Osteocyte (in vitro differentiated cells): ENCODE measurements around the gene ANO3. TPM values are rescaled to one million over a fixed set of nuclear protein-coding genes. Genes with fewer than 3 reads are reported as not detected.

Experiments
- DNase-seq: peaks from one replicate; pipeline ENCODE4 v3.0.0; 2021; ENCODE audit warnings: mixed read lengths; ENCODE audit not compliant: unreplicated experiment; ENCODE audit errors: extremely low spot score
- H3K27ac Mint-ChIP-seq: one replicate; pipeline ENCODE4 v1.8.0; 2021; ENCODE audit warnings: mild to moderate bottlenecking, mixed read lengths; ENCODE audit not compliant: unreplicated experiment
- H3K27me3 Mint-ChIP-seq: one replicate; pipeline ENCODE4 v1.8.0; 2021; ENCODE audit warnings: mixed read lengths; ENCODE audit not compliant: unreplicated experiment
- H3K36me3 Mint-ChIP-seq: one replicate; pipeline ENCODE4 v1.8.0; 2021; ENCODE audit warnings: mixed read lengths; ENCODE audit not compliant: unreplicated experiment
- H3K4me1 Mint-ChIP-seq: one replicate; pipeline ENCODE4 v1.8.0; 2021; ENCODE audit warnings: mixed read lengths; ENCODE audit not compliant: unreplicated experiment
- H3K4me3 Mint-ChIP-seq: one replicate; pipeline ENCODE4 v1.8.0; 2021; ENCODE audit warnings: mild to moderate bottlenecking, moderate library complexity, mixed read lengths; ENCODE audit not compliant: unreplicated experiment
- H3K9me3 Mint-ChIP-seq: one replicate; pipeline ENCODE4 v1.8.0; 2021; ENCODE audit warnings: mixed read lengths; ENCODE audit not compliant: unreplicated experiment
- CTCF ChIP-seq: fragments of 200-600 bp; sonication (generic); IDR thresholded peaks from 2 replicates; pipeline ENCODE4 v1.5.0; 2021; ENCODE audit warnings: antibody characterized with exemption, mild to moderate bottlenecking, moderate library complexity
- total RNA-seq: library from RNA; stranded (reverse); gene quantifications from 2 replicates; pipeline ENCODE4 v1.2.1, GENCODE V29; 2021

ANO3 gene
- total RNA-seq, 1 donor from 2014 or later, result not detected

GRCh38 chr11:26607725-26608506 is 276.0 kb downstream of the ANO3 start:
- no peak for DNase-seq
- no peaks in the 10 kb centered on the region for H3K4me1 Mint-ChIP-seq
- peaks cover 14% of the 10 kb centered on the region for H3K27me3 Mint-ChIP-seq
- peaks cover 2% of the 10 kb centered on the region for H3K36me3 Mint-ChIP-seq
- H3K9me3 Mint-ChIP-seq, result peaks cover 35% of the 10 kb centered on the region
- H3K27ac Mint-ChIP-seq, result no peak overlapping the region
- no peak for TF ChIP-seq CTCF
- no peak overlapping the region for H3K4me3 Mint-ChIP-seq

DNA sequence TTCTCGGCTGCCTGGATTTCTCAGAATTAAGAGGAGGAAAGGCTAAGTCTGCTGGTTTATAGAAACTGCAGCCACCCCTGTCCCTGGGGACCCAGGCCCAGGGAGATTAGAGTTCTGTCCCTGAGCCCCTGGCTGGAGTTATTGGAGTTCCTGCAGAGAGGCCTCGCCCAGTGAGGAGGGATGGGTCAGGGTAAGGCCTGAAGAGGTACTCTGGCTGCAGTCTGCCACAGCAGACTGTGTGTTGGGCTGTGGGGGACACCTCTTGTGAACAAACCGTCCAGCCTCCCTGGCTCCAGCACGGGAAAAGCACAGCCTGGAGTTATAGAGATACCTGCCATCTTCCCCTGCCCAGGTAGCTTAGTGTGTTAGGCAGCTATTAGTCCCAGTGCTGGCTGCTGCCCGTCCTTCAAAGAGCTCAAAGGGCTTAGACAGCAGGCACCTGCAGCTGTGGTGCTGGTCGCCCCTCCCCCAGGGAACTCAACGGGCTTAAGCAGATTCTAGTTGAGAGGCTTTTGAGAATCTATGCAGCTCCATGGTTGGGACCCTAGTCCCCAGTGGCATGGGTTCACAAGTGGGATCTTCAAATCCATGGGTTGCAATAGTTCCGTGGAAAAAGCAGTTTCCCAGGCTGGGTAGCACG is 276.7 kb downstream of the ANO3 start:
- Mint-ChIP-seq H3K27me3 (peaks cover 14% of the 10 kb centered on the region), H3K4me3 (no peak overlapping the region), H3K27ac (no peak overlapping the region), H3K9me3 (peaks cover 42% of the 10 kb centered on the region), H3K36me3 (peaks cover 2% of the 10 kb centered on the region), H3K4me1 (no peaks in the 10 kb centered on the region)
- DNase-seq, result no peak
- no peak for TF ChIP-seq CTCF

DNA sequence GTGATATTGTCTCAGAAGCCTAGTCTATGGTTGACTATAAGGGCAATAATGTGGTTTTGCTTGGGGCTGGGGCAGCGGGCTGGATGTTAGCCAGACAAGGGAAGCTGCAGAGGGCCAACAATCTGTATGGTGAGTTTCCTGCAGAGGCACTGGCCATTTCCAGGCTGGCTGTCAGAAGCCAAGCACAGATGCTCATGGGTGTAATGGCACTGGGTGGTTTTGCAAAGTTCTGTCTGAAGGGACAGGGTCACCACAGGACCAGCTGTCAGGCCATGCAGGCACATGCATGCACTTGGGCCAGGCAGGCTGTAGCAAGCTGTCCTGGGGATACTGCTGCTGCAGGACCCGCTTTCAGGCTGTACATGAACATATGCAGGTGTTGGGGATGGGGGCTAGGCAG is 281.8 kb downstream of the ANO3 start:
- no peak for DNase-seq
- peaks cover 25% of the 10 kb centered on the region for H3K9me3 Mint-ChIP-seq
- H3K27ac Mint-ChIP-seq, result no peak overlapping the region
- H3K4me1 Mint-ChIP-seq, result peaks cover 7% of the 10 kb centered on the region
- no peak overlapping the region for H3K4me3 Mint-ChIP-seq
- H3K36me3 Mint-ChIP-seq, result no peaks in the 10 kb centered on the region
- TF ChIP-seq CTCF, result no peak
- H3K27me3 Mint-ChIP-seq, result peaks cover 2% of the 10 kb centered on the region

- no peak for TF ChIP-seq CTCF
- Mint-ChIP-seq H3K4me3 (no peak overlapping the region), H3K4me1 (peaks cover 19% of the 10 kb centered on the region), H3K27ac (peak overlapping the region; percentile 21), H3K27me3 (no peaks in the 10 kb centered on the region), H3K9me3 (peaks cover 3% of the 10 kb centered on the region), H3K36me3 (no peaks in the 10 kb centered on the region)
- no peak for DNase-seq
Observed at GRCh38 chr11:26618441-26618840, 286.5 kb downstream of the ANO3 start.

DNA sequence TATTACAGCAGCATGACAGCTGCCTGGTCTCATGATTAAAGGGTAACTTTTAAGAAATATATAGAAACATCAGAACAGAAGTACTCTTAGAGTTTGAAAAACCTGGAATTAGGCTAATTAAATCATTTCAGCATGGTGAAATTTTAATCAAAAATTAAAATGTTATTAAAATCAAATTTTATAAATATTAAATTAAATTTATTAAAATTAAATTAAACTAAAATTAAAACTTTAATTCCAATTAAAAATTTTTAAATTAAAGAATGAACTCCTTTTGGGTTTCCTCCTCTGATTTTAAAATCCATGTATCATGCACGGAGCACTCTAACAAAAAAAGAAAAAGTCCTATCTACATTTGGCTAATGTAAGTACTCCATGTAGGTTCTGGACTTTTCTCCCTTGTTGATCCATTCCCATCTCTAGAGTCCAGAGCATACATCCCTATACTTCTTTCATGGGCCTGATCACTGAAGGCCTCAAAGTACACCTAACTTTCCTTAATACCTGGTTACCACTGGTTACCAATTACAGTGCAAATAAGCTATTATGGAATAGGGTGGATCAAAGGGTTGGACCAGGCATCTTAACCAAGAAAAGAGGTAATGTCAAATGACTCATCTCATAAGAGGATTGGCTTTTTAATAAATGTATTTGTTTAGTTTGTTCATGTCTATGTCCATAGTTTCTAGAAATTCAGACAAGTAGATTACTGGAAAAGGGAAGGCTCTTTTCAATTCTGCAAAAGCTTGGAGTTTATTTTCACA is 288.5 kb downstream of the ANO3 start:
- Mint-ChIP-seq H3K27ac (no peak overlapping the region), H3K4me1 (peaks cover 19% of the 10 kb centered on the region), H3K9me3 (no peaks in the 10 kb centered on the region), H3K4me3 (no peak overlapping the region), H3K36me3 (no peaks in the 10 kb centered on the region), H3K27me3 (no peaks in the 10 kb centered on the region)
- DNase-seq, result no peak
- no peak for TF ChIP-seq CTCF
